ENCODE measurements around the gene DMD. TPM values are rescaled to one million over a fixed set of nuclear protein-coding genes. Genes with fewer than 3 reads are reported as not detected.
"Not testable (repeated sequence)": the region's sequence is repeated elsewhere in the genome, so short reads cannot be mapped to it uniquely, and the experiment has no call there.

The DMD gene
- polyA plus RNA-seq, 4 donors: 15.1 to 19.3 (median 17.7) TPM

GRCh38 chrX:32137525-32137924, 1073.8 kb downstream of the DMD start:
- peak in 3 of 4 donors; percentile 0 to 4 (median 3) for DNase-seq (ENCODE audit: low read depth in 4 of 4, low spot score in 3 of 4)

- no peak for DNase-seq (ENCODE audit: low read depth in 4 of 4, low spot score in 3 of 4)
These were observed 1084.4 kb downstream of the DMD start for GRCh38 chrX:32126997-32127396.

- DNase-seq (ENCODE audit: low read depth in 4 of 4, low spot score in 3 of 4): no peak
These were observed 1092.5 kb downstream of the DMD start for GRCh38 chrX:32118832-32119231.

GRCh38 chrX:32116047-32116446, 1095.3 kb downstream of the DMD start:
- DNase-seq (ENCODE audit: low read depth in 4 of 4, low spot score in 3 of 4): no peak

- DNase-seq (ENCODE audit: low read depth in 4 of 4, low spot score in 3 of 4): no peak
These were observed 1123.7 kb downstream of the DMD start for GRCh38 chrX:32087663-32088062.

- no peak for DNase-seq (ENCODE audit: low read depth in 4 of 4, low spot score in 3 of 4)
These were observed 1126.6 kb downstream of the DMD start for GRCh38 chrX:32084757-32085156.

- DNase-seq (ENCODE audit: low read depth in 4 of 4, low spot score in 3 of 4): no peak
These were observed 1163.1 kb downstream of the DMD start for GRCh38 chrX:32048285-32048684.

- no peak for DNase-seq (ENCODE audit: low read depth in 4 of 4, low spot score in 3 of 4)
These were observed 1166.2 kb downstream of the DMD start for GRCh38 chrX:32045149-32045548.

- no peak for DNase-seq (ENCODE audit: low read depth in 4 of 4, low spot score in 3 of 4)
These were observed 1170.2 kb downstream of the DMD start for GRCh38 chrX:32041181-32041580.

GRCh38 chrX:32026772-32027171, 1184.6 kb downstream of the DMD start:
- no peak for DNase-seq (ENCODE audit: low read depth in 4 of 4, low spot score in 3 of 4)

GRCh38 chrX:32024072-32024471, 1187.3 kb downstream of the DMD start:
- no peak for DNase-seq (ENCODE audit: low read depth in 4 of 4, low spot score in 3 of 4)

GRCh38 chrX:32016195-32016594, 1195.2 kb downstream of the DMD start:
- DNase-seq (ENCODE audit: low read depth in 4 of 4, low spot score in 3 of 4): no peak

GRCh38 chrX:32010948-32011347, 1200.4 kb downstream of the DMD start:
- no peak for DNase-seq (ENCODE audit: low read depth in 4 of 4, low spot score in 3 of 4)

- DNase-seq (ENCODE audit: low read depth in 4 of 4, low spot score in 3 of 4): no peak
These were observed 1201.1 kb downstream of the DMD start for GRCh38 chrX:32010212-32010611.

- DNase-seq (ENCODE audit: low read depth in 4 of 4, low spot score in 3 of 4): no peak
These were observed 1217.7 kb downstream of the DMD start for GRCh38 chrX:31993637-31994036.

GRCh38 chrX:31988975-31989374, 1222.4 kb downstream of the DMD start:
- DNase-seq (ENCODE audit: low read depth in 4 of 4, low spot score in 3 of 4): no peak

GRCh38 chrX:31981546-31982062, 1229.7 kb downstream of the DMD start:
- no peak for DNase-seq (ENCODE audit: low read depth in 4 of 4, low spot score in 3 of 4)

- DNase-seq (ENCODE audit: low read depth in 4 of 4, low spot score in 3 of 4): peak in 1 of 4 donors; percentile 3
These were observed 1241.6 kb downstream of the DMD start for GRCh38 chrX:31969714-31970113.

- DNase-seq (ENCODE audit: low read depth in 4 of 4, low spot score in 3 of 4): no peak
These were observed 1249.1 kb downstream of the DMD start for GRCh38 chrX:31962256-31962655.

GRCh38 chrX:31934842-31935370, 1276.4 kb downstream of the DMD start:
- no peak for DNase-seq (ENCODE audit: low read depth in 4 of 4, low spot score in 3 of 4)

GRCh38 chrX:31934015-31934414, 1277.3 kb downstream of the DMD start:
- DNase-seq (ENCODE audit: low read depth in 4 of 4, low spot score in 3 of 4): no peak

GRCh38 chrX:31932769-31933168, 1278.6 kb downstream of the DMD start:
- no peak for DNase-seq (ENCODE audit: low read depth in 4 of 4, low spot score in 3 of 4)

- DNase-seq (ENCODE audit: low read depth in 4 of 4, low spot score in 3 of 4): not testable (repeated sequence)
These were observed 1279.0 kb downstream of the DMD start for GRCh38 chrX:31932320-31932719.

Measured in right renal pelvis (tissue), 4 donors.